CD4-positive, alpha-beta T cell treated with Interleukin-12 subunit alpha and Interleukin-12 subunit beta, for 1 hour (primary cell): ENCODE results near the gene GBX1.
A peak's percentile ranks its signal among the peaks of the same experiment; 100 is the strongest.

Experiments
- DNase-seq: peaks from one replicate; pipeline ENCODE4 v3.0.0-alpha.2; 2020

The GBX1 gene

GRCh38 chr7:151193203-151193978 lies 25.9 kb upstream of the GBX1 start:
- no peak for DNase-seq

GRCh38 chr7:151192002-151192539 lies 24.6 kb upstream of the GBX1 start:
- no peak for DNase-seq

DNA sequence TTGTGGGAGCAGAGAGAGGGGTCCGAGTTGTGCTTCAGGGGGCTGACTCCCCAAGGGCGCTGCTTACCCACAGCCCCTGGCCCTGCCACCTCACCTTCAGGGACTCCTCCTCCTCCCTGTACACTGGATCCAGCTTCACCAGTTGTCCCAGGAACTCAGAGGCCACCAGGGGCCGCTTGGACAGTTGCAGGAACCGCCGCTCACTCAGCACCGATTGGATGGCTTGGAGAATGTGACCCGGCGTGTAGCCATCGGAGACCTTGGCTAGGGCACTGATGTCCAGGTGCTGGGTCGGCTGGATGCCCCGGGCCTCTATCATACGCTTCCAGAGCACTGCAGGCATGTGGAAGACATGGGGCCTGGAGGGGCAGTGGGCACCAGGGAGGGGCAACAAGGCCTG lies 24.1 kb upstream of the GBX1 start:
- DNase-seq: no peak

- DNase-seq: no peak
Observed at GRCh38 chr7:151189038-151189437, 21.5 kb upstream of the GBX1 start.

DNA sequence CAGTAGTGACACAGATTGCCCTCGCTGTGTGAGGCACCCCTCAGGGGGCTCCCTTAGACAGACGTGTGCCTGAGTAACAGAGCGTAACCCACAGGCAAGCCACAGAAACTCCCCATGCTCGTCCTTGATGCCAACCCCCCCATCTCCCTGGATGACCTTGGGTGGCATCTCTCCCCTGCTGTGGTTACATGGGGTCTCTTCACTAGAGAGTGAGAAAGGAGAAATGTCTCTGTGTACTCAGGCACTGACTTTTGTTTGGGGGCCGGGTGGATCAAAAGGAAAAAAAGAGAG lies 20.7 kb upstream of the GBX1 start:
- DNase-seq: no peak

DNA sequence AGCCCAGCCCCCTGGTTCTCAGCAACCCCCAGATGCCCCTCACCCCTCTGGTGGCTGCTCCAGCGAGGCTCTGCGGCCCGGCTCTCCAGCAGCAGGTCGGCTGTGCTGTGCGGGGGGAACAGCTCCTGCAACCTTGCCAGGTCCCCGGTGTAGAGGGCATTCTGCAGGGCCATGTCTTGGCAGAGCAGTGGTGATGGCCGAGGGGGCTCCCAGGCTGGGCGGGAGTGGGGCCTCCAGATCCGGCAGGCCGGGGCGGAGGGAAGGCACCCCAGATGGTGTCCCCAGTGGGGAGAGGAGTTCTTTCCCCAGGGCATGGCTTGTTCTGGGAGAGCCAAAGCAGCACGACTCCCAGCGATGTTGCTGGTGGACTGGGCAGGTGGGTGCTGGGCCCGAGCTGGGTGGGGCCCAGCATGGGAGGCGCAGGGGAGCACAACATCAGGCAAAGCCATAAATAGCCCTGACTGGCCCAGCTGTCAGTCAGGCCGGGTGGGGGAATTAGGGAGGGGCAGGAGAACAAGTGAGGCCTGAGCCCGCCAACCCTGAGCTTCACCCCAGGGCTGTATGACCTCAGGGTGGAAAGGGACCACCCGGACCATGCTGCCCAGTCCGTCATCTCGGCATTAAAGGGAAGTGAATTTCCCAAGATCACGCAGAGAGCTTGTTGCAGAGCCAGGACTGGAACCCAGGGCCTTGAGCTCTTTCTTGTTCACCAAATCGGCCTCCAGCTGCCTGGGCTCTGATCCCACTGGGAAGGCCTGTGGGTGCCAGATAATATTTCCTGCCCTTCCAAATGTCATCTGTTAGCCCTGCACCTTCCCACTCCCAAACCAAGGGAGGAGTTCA lies 20.1 kb upstream of the GBX1 start:
- DNase-seq: no peak

DNA sequence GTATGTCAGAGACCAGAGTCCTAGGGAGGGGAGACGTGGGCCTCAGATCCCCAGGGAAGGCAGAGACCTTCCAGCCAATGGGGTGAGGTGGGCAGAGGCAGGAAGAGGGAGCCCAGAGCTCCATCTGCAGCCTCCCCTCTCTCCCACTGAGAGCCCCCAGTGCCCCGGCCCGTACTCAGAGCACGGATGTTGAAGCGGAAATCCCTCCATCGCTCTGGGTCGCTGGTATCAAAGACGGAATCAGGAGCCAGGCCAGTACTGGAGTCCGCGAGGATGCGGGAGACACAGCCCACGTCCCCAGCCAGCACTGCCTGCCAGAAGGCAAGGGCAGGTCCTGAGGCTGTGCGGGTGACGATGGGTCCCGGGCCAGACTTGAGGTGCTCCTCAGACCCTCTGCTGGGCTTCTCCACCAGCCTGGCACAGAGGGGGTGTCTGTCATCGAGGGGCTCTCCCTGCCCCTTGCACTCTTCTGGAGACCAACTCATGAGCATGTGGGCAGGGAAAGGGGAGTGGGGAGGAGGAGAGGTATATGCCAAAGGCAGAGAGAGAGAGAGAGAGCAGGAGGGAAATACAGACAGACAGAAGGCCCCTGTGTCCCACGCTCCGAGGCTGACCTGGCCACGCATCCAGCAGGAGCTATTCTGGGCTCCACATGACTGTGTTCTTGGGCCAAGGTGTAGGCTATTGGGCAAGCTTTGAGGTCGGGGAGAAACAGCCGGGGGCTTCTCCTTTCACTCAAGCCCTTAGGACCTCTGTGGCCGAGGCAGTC lies 19.3 kb upstream of the GBX1 start, which contains the start of gene ASB10:
Gene ASB10, minus strand, starts transcription at position 611 of the 769 bp plus-strand sequence. Its CDS starts 120 bp downstream, at position 491.
- no peak for DNase-seq

- DNase-seq: no peak
Observed at GRCh38 chr7:151185762-151186639, 18.5 kb upstream of the GBX1 start.

GRCh38 chr7:151181011-151181431 lies 13.5 kb upstream of the GBX1 start:
- no peak for DNase-seq

DNA sequence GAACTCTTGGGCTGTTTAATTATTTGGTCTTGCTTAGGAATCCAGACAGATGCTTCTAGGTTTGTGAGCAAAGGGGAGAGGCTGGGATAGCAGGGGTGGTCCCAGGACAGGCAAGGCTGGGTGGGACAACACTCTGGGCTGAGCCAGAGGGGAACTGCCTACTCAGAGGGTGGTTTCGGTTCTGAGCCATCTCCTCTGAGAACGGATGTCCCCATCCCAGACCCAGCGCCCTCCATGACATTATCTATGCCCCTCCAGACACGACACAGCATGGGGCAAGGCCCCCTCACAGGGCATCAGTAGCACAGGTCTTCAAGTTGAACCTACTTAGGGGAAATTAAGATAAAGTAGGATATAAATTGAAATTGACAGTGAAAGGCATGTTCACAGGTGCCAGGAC lies 12.5 kb upstream of the GBX1 start:
- no peak for DNase-seq

GRCh38 chr7:151179287-151179860 lies 11.9 kb upstream of the GBX1 start:
- no peak for DNase-seq

DNA sequence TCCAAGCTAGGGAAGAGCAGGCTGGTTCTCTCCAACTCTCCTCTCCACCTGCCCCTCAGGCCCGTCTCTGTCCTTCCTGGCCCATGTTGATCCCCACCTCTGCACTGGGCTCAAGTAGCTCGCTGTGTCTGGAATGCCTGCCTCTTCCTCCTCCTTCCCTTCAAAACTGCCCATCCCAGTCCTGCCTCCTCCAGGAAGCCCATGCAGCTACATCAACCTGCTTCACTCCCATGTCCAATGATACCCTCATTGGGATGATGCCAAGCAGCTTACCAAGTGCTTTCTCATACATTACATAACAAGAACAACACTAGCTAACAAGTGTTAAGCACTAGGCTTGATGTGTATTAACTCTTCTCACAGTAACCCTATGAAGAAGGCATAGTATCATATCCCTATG lies 11.3 kb upstream of the GBX1 start:
- no peak for DNase-seq

GRCh38 chr7:151178236-151178635 lies 10.7 kb upstream of the GBX1 start:
- no peak for DNase-seq

DNA sequence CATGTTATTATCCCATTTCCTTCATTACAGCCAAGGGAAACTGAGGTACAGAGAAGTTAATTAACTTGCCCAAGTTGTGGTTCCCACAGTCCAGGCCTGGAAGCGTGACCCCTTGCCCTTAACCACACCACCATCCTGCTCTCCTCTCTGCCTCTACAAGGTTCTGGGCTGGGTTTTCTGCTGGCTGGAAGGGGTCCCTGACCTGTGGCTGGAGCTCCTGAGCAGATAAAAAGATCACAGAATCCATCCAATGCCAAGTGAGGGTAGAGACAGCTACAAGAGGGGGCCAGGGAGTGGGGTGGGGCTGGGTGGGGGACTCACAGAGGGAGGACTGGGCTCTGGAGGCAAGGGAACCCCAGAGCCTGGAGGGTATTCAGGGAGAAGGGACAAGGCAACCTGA lies 9.8 kb upstream of the GBX1 start:
- DNase-seq: no peak

DNA sequence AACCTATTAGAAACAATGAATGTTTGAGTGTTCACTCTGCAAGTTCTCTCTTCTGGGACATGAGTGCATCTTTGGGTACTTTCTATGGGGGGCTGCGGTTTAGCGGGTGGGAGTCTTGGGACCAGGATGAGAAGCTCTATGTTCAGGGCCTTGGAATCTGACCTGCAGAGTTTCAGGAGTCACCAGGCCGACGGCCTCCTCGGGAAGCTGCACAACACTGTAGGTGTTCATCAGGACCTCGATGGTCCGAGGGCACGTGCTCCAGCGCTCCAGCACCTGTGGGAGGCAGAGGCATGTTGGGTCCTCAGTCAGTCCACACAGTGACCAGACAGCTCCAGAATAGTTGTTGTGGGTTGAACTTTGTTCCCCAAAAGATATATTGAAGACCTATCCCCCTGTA lies 8.9 kb upstream of the GBX1 start:
- no peak for DNase-seq

- DNase-seq: no peak
Observed at GRCh38 chr7:151175793-151176311, 8.4 kb upstream of the GBX1 start.

DNA sequence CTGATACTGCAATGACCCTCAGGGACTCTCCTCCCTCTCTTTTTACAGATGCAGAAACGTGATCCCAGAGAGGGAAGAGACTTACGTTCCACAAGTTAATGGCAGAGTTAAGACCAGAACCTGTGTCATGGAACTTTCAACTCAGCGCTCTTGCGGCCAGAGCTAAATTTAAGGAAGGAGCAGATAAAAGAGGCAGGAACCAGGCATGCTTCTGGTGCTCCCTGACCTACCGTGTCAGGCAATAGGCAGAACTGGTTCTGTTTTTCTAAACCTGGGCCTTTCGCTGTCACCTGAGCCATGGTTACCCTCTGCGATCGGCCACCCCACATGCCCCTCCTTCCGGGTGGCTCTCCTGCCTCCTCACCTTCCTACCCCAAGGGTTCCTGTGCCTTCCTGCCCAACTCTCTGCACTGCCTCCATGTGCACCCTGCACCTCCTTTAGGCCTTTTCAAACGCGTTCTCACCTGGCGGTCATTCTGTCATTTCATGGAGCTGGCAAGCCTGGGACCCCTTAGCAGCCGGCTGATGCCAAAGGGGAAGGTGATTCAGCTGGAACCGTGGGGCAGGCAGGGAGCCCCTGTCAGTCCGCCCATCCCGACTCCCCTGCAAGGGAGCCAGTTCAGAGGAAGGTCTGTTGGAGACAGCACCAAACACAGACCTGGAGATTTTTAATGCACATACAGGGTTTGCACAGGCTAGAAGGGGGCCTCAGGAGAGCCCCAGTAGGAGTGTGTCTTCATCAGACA lies 7.7 kb upstream of the GBX1 start:
- DNase-seq: no peak

DNA sequence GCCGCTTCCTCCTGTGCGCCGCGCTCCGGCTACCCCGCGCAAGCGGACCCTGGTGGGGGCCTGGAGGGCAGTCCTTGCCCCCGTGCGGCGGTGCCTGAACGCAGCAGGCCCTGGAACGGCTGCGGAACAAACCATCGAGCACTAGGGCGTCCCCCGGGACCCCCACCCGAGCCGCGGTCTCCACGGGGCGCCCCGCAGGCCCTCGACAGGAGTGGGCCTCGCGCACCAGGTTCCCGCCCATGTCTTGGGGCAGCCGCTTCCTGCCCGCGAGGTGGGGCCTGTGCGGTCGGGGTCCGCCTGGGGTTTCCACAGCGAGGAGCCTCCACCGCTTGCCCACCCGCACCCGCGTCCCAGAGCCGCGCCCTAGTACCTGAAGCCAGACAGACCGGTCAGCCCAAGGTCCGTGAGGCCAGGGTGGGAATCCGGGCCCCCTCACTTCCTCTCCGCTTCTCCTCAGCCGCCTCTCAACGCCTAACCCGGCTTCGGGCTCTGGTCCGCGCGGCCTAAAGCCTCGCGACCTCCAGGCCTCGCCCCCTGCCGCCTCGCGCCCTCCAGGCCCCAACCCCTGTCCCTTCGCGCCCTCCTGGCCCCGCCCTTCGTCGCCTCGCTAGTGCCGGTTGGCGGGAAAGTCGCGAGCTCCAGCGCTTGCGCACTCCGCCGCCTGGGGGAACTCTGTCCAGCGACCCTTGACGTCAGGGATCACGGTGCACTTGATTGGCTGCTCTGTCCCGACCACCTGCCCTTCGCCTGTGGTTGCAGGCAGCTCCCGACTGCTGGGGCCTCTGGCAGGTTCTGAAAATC lies 7.0 kb upstream of the GBX1 start:
- DNase-seq: peak; percentile 31

DNA sequence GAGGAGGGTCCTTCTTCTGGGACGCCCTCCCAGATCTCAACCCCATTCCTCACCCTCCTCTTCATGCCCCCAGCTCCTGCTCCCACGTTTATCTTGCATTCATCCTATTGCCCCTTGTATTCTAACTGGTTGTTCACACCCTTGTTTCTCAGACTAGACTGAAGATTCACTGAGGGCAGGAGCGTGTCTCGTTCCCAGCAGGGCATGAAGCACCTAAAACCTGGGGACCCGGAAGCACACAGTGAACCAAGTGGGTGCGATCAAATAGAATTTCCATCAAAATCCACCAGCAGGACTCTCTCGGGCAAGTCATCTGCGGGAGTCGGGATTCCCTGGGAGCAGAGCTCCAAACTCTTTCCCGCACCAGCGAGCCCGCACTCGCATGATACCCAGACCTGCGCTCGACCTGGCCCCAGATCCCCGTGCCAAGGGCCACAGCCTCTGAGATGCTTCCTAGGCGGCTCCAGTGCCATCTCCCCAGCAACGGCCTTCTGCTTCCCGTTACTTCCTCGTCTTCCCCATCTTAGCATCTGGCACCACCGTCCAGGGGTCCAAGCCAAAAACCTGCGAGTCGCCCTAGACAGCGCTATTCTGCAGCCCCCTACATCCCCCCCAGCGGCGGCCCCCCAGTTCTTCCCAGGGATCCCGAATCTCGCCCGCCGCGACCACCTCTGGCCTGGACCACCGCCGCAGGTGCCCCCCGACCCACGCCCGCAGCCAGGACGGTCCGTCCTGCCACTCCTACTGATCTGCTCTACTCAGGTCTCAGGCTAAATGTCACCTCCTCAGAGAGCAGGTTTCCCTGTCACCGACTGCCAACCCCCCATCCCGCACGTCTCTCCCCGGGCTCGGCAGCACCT lies 6.1 kb upstream of the GBX1 start:
- DNase-seq: no peak
